SK-N-SH (cell line): ENCODE data around the gene EPB41L3. TPM values are rescaled to one million over a fixed set of nuclear protein-coding genes. Genes with fewer than 3 reads are reported as not detected.

Experiments used
- CTCF ChIA-PET: fragments of 300-600, 350-600 bp; formaldehyde crosslinking; extraction: SDS; loops from one replicate; lab custom pipeline; 2021; lab: Yijun Ruan, JAX
- POLR2A ChIA-PET: fragments of 350-600 bp; sonication (Branson Sonifier 250); formaldehyde crosslinking; extraction: SDS; loops from one replicate; lab custom pipeline; 2020; ENCODE audit warnings: antibody characterized with exemption, inconsistent platforms; lab: Yijun Ruan, JAX
- DNase-seq: peaks from one replicate; pipeline ENCODE4 v3.0.0; 2012
- H2AFZ ChIP-seq: fragments of 200-600 bp; sonication (generic); 2 replicates; pipeline ENCODE4 v1.8.1; 2016; ENCODE audit warnings: antibody characterized with exemption, mild to moderate bottlenecking, low read depth
- H3F3A ChIP-seq: fragments of 200-600 bp; sonication (generic); replicated peaks from 2 replicates; pipeline ENCODE3; 2016; ENCODE audit warnings: antibody characterized with exemption, mild to moderate bottlenecking; ENCODE audit not compliant: insufficient read depth
- H3K27ac ChIP-seq, 2 experiments: fragments of 200-500 bp in 1 of 2; fragments of 200-600 bp in 1 of 2; sonication (Bioruptor generic) in 1 of 2; sonication (generic), shearing (Covaris generic) in 1 of 2; 2 replicates each; pipeline versions ENCODE4 v1.5.1 to v1.6.1; 2014 to 2016; ENCODE audit warnings: low read depth in 2 of 2, inconsistent platforms in 1 of 2, low read length in 1 of 2, mild to moderate bottlenecking in 1 of 2, mixed read lengths in 1 of 2
- H3K27me3 ChIP-seq: fragments of 200-600 bp; sonication (generic), shearing (Covaris generic); 2 replicates; pipeline ENCODE4 v1.6.1; 2016; ENCODE audit warnings: mixed run types; ENCODE audit not compliant: insufficient read depth
- H3K36me3 ChIP-seq, 2 experiments: fragments of 200-500 bp in 1 of 2; fragments of 200-600 bp in 1 of 2; sonication (Bioruptor generic) in 1 of 2; sonication (generic) in 1 of 2; replicated peaks in 1 of 2; 2 replicates each; pipeline versions ENCODE3 to v1.5.1; 2014 to 2016; ENCODE audit warnings: low read length in 1 of 2, mild to moderate bottlenecking in 1 of 2; ENCODE audit not compliant: insufficient read depth in 2 of 2, control insufficient read depth in 1 of 2
- H3K4me1 ChIP-seq, 2 experiments: fragments of 200-500 bp in 1 of 2; fragments of 200-600 bp in 1 of 2; sonication (Bioruptor generic) in 1 of 2; sonication (generic), shearing (Covaris generic) in 1 of 2; 2 replicates each; pipeline versions ENCODE4 v1.5.1 to v1.6.1; 2014 to 2016; ENCODE audit warnings: low read depth in 1 of 2, low read length in 1 of 2, mixed run types in 1 of 2; ENCODE audit not compliant: insufficient read depth in 2 of 2, control insufficient read depth in 1 of 2
- H3K4me2 ChIP-seq: fragments of 200-600 bp; sonication (generic), shearing (Covaris generic); 2 replicates; pipeline ENCODE4 v1.6.1; 2017; ENCODE audit warnings: mixed run types
- H3K4me3 ChIP-seq, 2 experiments: fragments of 200-500 bp in 1 of 2; fragments of 200-600 bp in 1 of 2; sonication (Bioruptor generic) in 1 of 2; sonication (generic), shearing (Covaris generic) in 1 of 2; 2 replicates each; pipeline versions ENCODE4 v1.5.1 to v1.8.1; 2014 to 2016; ENCODE audit warnings: low read depth in 2 of 2, inconsistent platforms in 1 of 2, low read length in 1 of 2, mild to moderate bottlenecking in 1 of 2, mixed read lengths in 1 of 2, moderate library complexity in 1 of 2
- H3K79me2 ChIP-seq: fragments of 200-600 bp; sonication (generic); 2 replicates; pipeline ENCODE4 v1.8.1; 2017; ENCODE audit warnings: mild to moderate bottlenecking; ENCODE audit not compliant: insufficient read depth
- H3K9ac ChIP-seq: fragments of 200-600 bp; sonication (generic); 2 replicates; pipeline ENCODE4 v1.6.1; 2017; ENCODE audit warnings: mixed run types
- H3K9me2 ChIP-seq: fragments of 200-600 bp; sonication (generic); 2 replicates; pipeline ENCODE4 v1.6.1; 2017; ENCODE audit warnings: mixed run types
- H3K9me3 ChIP-seq: fragments of 200-600 bp; sonication (generic); 2 replicates; pipeline ENCODE4 v1.6.1; 2017; ENCODE audit warnings: mixed run types, mild to moderate bottlenecking, moderate library complexity
- H4K20me1 ChIP-seq: fragments of 200-600 bp; sonication (generic); 2 replicates; pipeline ENCODE4 v1.6.1; 2017; ENCODE audit warnings: mild to moderate bottlenecking, mixed run types; ENCODE audit not compliant: insufficient read depth
- CHD2 ChIP-seq: fragments of 150-350 bp; IDR thresholded peaks from 2 replicates; pipeline ENCODE4 v1.6.1; 2018; ENCODE audit warnings: low read length; ENCODE audit not compliant: partially characterized antibody
- ELF1 ChIP-seq: IDR thresholded peaks from 2 replicates; pipeline ENCODE4 v1.4.0; 2012
- EZH2phosphoT487 ChIP-seq: fragments of 200-600 bp; sonication (generic); IDR thresholded peaks from 2 replicates; pipeline ENCODE4 v1.6.1; 2017; ENCODE audit warnings: low read depth, mixed run types, mild to moderate bottlenecking, antibody characterized with exemption, moderate library complexity, borderline replicate concordance
- FOXM1 ChIP-seq: IDR thresholded peaks from 2 replicates; pipeline ENCODE4 v1.4.0; 2012; ENCODE audit warnings: low read depth, mild to moderate bottlenecking
- JUND ChIP-seq: IDR thresholded peaks from 2 replicates; pipeline ENCODE4 v1.4.0; 2012
- MEF2A ChIP-seq: IDR thresholded peaks from 2 replicates; pipeline ENCODE4 v1.4.0; 2012; ENCODE audit warnings: low read depth, borderline replicate concordance
- NRF1 ChIP-seq: IDR thresholded peaks from 2 replicates; pipeline ENCODE4 v1.6.1; 2012; ENCODE audit warnings: low read depth, mild to moderate bottlenecking, low read length
- RXRA ChIP-seq: IDR thresholded peaks from 2 replicates; pipeline ENCODE4 v1.4.0; 2012; ENCODE audit warnings: low read depth, mild to moderate bottlenecking, borderline replicate concordance
- SMC3 ChIP-seq: IDR thresholded peaks from 2 replicates; pipeline ENCODE4 v1.6.1; 2012; ENCODE audit warnings: low read depth, low read length, improper control_type of control experiment
- TEAD4 ChIP-seq: IDR thresholded peaks from 2 replicates; pipeline ENCODE4 v1.4.0; 2012; ENCODE audit warnings: mild to moderate bottlenecking, borderline replicate concordance; ENCODE audit not compliant: insufficient read depth
- WGBS: methylation state at CpG from one replicate; pipeline ENCODE4 v1.1.6; 2017; ENCODE audit warnings: low lambda C conversion rate; 5-methylcytosine and 5-hydroxymethylcytosine counted together
- polyA plus RNA-seq, 3 experiments: library from polyadenylated mRNA; depleted of rRNA; stranded (reverse); fragments of >200 nt; gene quantifications; 2 replicates each; pipeline ENCODE4 v1.2.3, GENCODE V29; 2012
- TF ChIP-seq, protein P1 (sequence below): IDR thresholded peaks from 2 replicates; pipeline ENCODE4 v1.4.0; 2012; ENCODE audit warnings: low read depth, borderline replicate concordance
- TF ChIP-seq, protein P2 (sequence below): IDR thresholded peaks from 2 replicates; pipeline ENCODE4 v1.4.0; 2012; ENCODE audit warnings: low read depth, borderline replicate concordance
- TF ChIP-seq, protein P3 (sequence below): IDR thresholded peaks from 2 replicates; pipeline ENCODE4 v1.6.1; 2012; ENCODE audit warnings: mild to moderate bottlenecking, low read depth, low read length, moderate library complexity
- TF ChIP-seq, protein P4 (sequence below): IDR thresholded peaks from 2 replicates; pipeline ENCODE4; 2012
- TF ChIP-seq, protein P5 (sequence below): fragments of 150-350 bp; IDR thresholded peaks from 2 replicates; pipeline ENCODE4 v1.6.1; 2016; ENCODE audit warnings: mild to moderate bottlenecking, low read depth, low read length

EPB41L3 gene
- polyA plus RNA-seq, 1 of the 3 experiments (the other 2 are of a cell fraction), result 0.15 TPM

GRCh38 chr18:5421981-5422380, 121.8 kb downstream of the EPB41L3 start:
- POLR2A ChIA-PET, result no interaction called here
- Histone ChIP-seq H4K20me1 (no peaks in the 10 kb centered on the region), H3K27me3 (no peaks in the 10 kb centered on the region; the same call in 1 of the 2 replicates), H3K27ac (no peak overlapping the region), H3K9ac (no peak overlapping the region), H3K36me3 (no peaks in the 10 kb centered on the region), H3K4me3 (no peak overlapping the region), H2AFZ (no peak overlapping the region), H3F3A (no peaks in the 10 kb centered on the region), H3K79me2 (no peaks in the 10 kb centered on the region), H3K4me2 (no peak overlapping the region), H3K4me1 (no peaks in the 10 kb centered on the region; a peak in 1 of 4 replicates), H3K9me3 (no peaks in the 10 kb centered on the region), H3K9me2 (no peaks in the 10 kb centered on the region)
- WGBS, result 34% methylated on average over 5 of the region's 5 CpGs
- CTCF ChIA-PET, result interaction anchor here (0.6 to 1.3 kb wide), 3 partner anchors 10 to 23 kb away, joined by 3 to 4 read pairs (median 3); no protein-coding TSS in a partner anchor
- DNase-seq, result no peak
- TF ChIP-seq ELF1 (no peak), FOXM1 (no peak), NRF1 (no peak), RXRA (no peak), SMC3 (no peak)
- TF ChIP-seq, protein P1, sequence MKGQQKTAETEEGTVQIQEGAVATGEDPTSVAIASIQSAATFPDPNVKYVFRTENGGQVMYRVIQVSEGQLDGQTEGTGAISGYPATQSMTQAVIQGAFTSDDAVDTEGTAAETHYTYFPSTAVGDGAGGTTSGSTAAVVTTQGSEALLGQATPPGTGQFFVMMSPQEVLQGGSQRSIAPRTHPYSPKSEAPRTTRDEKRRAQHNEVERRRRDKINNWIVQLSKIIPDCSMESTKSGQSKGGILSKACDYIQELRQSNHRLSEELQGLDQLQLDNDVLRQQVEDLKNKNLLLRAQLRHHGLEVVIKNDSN, result no peak
- TF ChIP-seq, protein P2, sequence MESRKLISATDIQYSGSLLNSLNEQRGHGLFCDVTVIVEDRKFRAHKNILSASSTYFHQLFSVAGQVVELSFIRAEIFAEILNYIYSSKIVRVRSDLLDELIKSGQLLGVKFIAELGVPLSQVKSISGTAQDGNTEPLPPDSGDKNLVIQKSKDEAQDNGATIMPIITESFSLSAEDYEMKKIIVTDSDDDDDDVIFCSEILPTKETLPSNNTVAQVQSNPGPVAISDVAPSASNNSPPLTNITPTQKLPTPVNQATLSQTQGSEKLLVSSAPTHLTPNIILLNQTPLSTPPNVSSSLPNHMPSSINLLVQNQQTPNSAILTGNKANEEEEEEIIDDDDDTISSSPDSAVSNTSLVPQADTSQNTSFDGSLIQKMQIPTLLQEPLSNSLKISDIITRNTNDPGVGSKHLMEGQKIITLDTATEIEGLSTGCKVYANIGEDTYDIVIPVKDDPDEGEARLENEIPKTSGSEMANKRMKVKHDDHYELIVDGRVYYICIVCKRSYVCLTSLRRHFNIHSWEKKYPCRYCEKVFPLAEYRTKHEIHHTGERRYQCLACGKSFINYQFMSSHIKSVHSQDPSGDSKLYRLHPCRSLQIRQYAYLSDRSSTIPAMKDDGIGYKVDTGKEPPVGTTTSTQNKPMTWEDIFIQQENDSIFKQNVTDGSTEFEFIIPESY, result no peak
- TF ChIP-seq, protein P3, sequence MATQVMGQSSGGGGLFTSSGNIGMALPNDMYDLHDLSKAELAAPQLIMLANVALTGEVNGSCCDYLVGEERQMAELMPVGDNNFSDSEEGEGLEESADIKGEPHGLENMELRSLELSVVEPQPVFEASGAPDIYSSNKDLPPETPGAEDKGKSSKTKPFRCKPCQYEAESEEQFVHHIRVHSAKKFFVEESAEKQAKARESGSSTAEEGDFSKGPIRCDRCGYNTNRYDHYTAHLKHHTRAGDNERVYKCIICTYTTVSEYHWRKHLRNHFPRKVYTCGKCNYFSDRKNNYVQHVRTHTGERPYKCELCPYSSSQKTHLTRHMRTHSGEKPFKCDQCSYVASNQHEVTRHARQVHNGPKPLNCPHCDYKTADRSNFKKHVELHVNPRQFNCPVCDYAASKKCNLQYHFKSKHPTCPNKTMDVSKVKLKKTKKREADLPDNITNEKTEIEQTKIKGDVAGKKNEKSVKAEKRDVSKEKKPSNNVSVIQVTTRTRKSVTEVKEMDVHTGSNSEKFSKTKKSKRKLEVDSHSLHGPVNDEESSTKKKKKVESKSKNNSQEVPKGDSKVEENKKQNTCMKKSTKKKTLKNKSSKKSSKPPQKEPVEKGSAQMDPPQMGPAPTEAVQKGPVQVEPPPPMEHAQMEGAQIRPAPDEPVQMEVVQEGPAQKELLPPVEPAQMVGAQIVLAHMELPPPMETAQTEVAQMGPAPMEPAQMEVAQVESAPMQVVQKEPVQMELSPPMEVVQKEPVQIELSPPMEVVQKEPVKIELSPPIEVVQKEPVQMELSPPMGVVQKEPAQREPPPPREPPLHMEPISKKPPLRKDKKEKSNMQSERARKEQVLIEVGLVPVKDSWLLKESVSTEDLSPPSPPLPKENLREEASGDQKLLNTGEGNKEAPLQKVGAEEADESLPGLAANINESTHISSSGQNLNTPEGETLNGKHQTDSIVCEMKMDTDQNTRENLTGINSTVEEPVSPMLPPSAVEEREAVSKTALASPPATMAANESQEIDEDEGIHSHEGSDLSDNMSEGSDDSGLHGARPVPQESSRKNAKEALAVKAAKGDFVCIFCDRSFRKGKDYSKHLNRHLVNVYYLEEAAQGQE, result no peak

DNA sequence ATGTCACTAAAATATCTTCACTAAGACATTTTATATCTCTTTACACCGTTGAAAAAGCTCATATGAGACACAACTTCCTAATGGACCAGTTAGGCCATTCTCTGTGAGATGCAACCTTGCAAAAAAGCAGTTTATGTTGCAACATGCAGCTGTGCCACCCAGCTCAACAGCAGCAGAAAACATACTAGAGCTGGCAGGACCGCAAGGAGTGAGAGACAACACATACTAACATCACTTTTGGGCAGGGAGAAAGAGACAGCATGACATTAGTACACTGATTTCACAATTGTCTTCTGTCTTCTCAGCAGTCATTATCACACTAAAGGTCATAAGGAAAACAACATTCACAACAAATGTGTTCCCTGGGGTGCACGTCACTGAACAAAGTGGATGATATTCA, 122.9 kb downstream of the EPB41L3 start:
- Histone ChIP-seq H3F3A (no peaks in the 10 kb centered on the region), H4K20me1 (no peaks in the 10 kb centered on the region), H2AFZ (no peak overlapping the region), H3K36me3 (no peaks in the 10 kb centered on the region), H3K9me2 (no peaks in the 10 kb centered on the region), H3K9ac (no peak overlapping the region), H3K4me3 (no peak overlapping the region), H3K4me1 (no peaks in the 10 kb centered on the region; a peak in 1 of 4 replicates), H3K9me3 (no peaks in the 10 kb centered on the region), H3K27ac (no peak overlapping the region), H3K4me2 (no peak overlapping the region), H3K79me2 (no peaks in the 10 kb centered on the region), H3K27me3 (no peaks in the 10 kb centered on the region; the same call in 1 of the 2 replicates)
- DNase-seq, result no peak
- 26% methylated on average over 3 of the region's 3 CpGs for WGBS
- POLR2A ChIA-PET, result no interaction called here
- CTCF ChIA-PET, result interaction anchor here (0.5 to 1.3 kb wide), 3 partner anchors 19 to 128 kb away, joined by 3 read pairs; no protein-coding TSS in a partner anchor
- TF ChIP-seq EZH2phosphoT487 (no peak), MEF2A (no peak), CHD2 (no peak), JUND (no peak), ELF1 (no peak), TEAD4 (no peak), SMC3 (no peak)
- TF ChIP-seq, protein P3, result no peak
- TF ChIP-seq, protein P4, sequence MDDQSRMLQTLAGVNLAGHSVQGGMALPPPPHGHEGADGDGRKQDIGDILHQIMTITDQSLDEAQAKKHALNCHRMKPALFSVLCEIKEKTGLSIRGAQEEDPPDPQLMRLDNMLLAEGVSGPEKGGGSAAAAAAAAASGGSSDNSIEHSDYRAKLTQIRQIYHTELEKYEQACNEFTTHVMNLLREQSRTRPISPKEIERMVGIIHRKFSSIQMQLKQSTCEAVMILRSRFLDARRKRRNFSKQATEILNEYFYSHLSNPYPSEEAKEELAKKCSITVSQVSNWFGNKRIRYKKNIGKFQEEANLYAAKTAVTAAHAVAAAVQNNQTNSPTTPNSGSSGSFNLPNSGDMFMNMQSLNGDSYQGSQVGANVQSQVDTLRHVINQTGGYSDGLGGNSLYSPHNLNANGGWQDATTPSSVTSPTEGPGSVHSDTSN, result no peak
- TF ChIP-seq, protein P5, sequence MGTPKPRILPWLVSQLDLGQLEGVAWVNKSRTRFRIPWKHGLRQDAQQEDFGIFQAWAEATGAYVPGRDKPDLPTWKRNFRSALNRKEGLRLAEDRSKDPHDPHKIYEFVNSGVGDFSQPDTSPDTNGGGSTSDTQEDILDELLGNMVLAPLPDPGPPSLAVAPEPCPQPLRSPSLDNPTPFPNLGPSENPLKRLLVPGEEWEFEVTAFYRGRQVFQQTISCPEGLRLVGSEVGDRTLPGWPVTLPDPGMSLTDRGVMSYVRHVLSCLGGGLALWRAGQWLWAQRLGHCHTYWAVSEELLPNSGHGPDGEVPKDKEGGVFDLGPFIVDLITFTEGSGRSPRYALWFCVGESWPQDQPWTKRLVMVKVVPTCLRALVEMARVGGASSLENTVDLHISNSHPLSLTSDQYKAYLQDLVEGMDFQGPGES, result no peak
